ENCODE results near the gene EIF2A. TPM values are rescaled to one million over a fixed set of nuclear protein-coding genes. Genes with fewer than 3 reads are reported as not detected.

Gene EIF2A
- total and polyA plus RNA-seq, 4 donors, result 59.5 to 127 (median 69.6) TPM

GRCh38 chr3:150583028-150583427, 36.4 kb downstream of the EIF2A start:
- Histone ChIP-seq H3K4me1 (ENCODE audit: control insufficient read depth in 5 of 5, insufficient read depth in 5 of 5, low read length in 5 of 5) (peaks cover 0 to 4% (median 0%) of the 10 kb centered on the region in 5 donors), H3K27me3 (ENCODE audit: control insufficient read depth in 3 of 3, insufficient read depth in 3 of 3, low read length in 2 of 3) (no peaks in the 10 kb centered on the region), H3K9me3 (ENCODE audit: control insufficient read depth in 4 of 4, insufficient read depth in 3 of 4, low read length in 3 of 4) (no peaks in the 10 kb centered on the region), H3K36me3 (ENCODE audit: control insufficient read depth in 4 of 4, insufficient read depth in 4 of 4, low read length in 4 of 4) (peaks cover 11 to 21% (median 19%) of the 10 kb centered on the region in 4 donors), H3K27ac (ENCODE audit: low read depth in 1 of 2, low read length in 1 of 2) (no peak overlapping the region), H3K9ac (ENCODE audit: insufficient read depth in 1 of 2, low read length in 2 of 2) (no peak overlapping the region), H3K4me3 (no peak overlapping the region)
- DNase-seq (no peak), ATAC-seq (ENCODE audit: insufficient read depth, low FRiP score) (no peak)
- 65 to 89% methylated on average over 1 of the region's 1 CpG for WGBS, 2 donors
- TF ChIP-seq CTCF (IDR thresholded peaks at IDR 0.05; ENCODE audit: control extremely low read depth, extremely low read depth), result no peak

DNA sequence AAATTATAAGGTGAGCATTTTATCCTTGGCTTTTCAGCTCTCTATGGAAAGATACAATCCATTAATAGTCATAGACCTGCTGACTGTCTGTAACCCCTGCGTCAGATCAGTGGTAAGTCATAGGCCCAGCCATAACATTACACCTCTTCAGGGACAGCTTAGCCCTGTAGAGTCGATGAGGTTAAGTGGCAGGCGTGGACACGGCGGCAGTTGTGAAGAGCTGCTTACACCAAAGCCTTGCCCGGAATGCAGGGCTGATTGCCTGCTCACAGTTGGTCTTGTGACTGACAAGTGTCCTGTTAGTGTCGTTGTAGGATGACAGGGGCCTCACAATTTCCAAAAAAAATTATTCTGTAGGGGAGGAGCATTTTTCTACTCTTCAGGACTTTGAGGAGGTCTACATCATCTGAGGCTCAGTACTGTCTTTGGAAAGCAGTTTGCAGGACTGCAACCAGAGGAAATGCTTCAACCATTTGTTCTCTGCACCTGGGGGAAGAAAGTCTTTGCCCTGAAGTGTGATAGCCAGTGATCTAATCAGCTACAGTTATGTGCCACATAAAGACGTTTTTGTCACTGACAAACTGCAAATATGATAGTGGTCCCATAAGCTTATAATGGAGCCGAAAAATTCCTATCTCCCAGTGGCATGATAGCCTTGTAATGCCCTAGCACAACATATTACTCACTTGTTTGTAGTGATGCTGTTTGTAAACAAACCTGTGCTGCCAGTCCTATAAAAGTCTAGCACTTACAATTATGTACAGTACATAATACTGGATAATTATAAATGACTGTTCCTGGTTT, 41.6 kb downstream of the EIF2A start:
- no peaks in the 10 kb centered on the region for H3K9me3 ChIP-seq (ENCODE audit: control insufficient read depth in 4 of 4, insufficient read depth in 3 of 4, low read length in 3 of 4)
- DNase-seq (no peak), ATAC-seq (ENCODE audit: insufficient read depth, low FRiP score) (no peak)
- no peak for TF ChIP-seq CTCF (IDR thresholded peaks at IDR 0.05; ENCODE audit: control extremely low read depth, extremely low read depth)
- 58 to 65% methylated on average over 9 of the region's 9 CpGs for WGBS, 2 donors
- no peaks in the 10 kb centered on the region for H3K27me3 ChIP-seq (ENCODE audit: control insufficient read depth in 3 of 3, insufficient read depth in 3 of 3, low read length in 2 of 3)
- H3K4me3 ChIP-seq, result no peak overlapping the region
- peaks cover 0 to 4% (median 0%) of the 10 kb centered on the region in 5 donors for H3K4me1 ChIP-seq (ENCODE audit: control insufficient read depth in 5 of 5, insufficient read depth in 5 of 5, low read length in 5 of 5)
- H3K36me3 ChIP-seq (ENCODE audit: control insufficient read depth in 4 of 4, insufficient read depth in 4 of 4, low read length in 4 of 4), result peaks cover 7 to 21% (median 10%) of the 10 kb centered on the region in 4 donors
- H3K27ac ChIP-seq (ENCODE audit: low read depth in 1 of 2, low read length in 1 of 2), result no peak overlapping the region
- H3K9ac ChIP-seq (ENCODE audit: insufficient read depth in 1 of 2, low read length in 2 of 2), result no peak overlapping the region

DNA sequence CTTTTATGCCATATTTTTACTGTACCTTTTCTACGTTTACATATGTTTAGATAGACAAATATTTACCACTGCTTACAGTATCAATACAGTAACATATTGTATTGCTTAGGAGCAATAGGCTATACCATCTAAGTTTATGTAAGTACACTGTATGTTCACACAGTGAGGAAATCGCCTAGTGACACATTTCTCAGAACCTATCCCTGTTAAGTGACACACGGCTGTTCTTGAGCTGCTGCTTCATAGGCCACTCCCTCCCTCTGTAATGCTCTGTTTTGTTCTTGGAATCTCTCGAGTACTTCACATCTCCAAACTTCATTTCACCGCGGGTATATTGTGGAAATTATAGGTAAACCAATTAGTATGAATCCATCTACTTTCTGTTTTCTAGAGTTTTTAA, 43.2 kb downstream of the EIF2A start:
- ATAC-seq (ENCODE audit: insufficient read depth, low FRiP score) (no peak), DNase-seq (no peak)
- Histone ChIP-seq H3K4me1 (ENCODE audit: control insufficient read depth in 5 of 5, insufficient read depth in 5 of 5, low read length in 5 of 5) (peaks cover 0 to 4% (median 0%) of the 10 kb centered on the region in 5 donors), H3K4me3 (no peak overlapping the region), H3K9ac (ENCODE audit: insufficient read depth in 1 of 2, low read length in 2 of 2) (no peak overlapping the region), H3K27me3 (ENCODE audit: control insufficient read depth in 3 of 3, insufficient read depth in 3 of 3, low read length in 2 of 3) (no peaks in the 10 kb centered on the region), H3K9me3 (ENCODE audit: control insufficient read depth in 4 of 4, insufficient read depth in 3 of 4, low read length in 3 of 4) (no peaks in the 10 kb centered on the region), H3K36me3 (ENCODE audit: control insufficient read depth in 4 of 4, insufficient read depth in 4 of 4, low read length in 4 of 4) (peaks cover 7 to 12% (median 8%) of the 10 kb centered on the region in 4 donors), H3K27ac (ENCODE audit: low read depth in 1 of 2, low read length in 1 of 2) (no peak overlapping the region)
- TF ChIP-seq CTCF (IDR thresholded peaks at IDR 0.05; ENCODE audit: control extremely low read depth, extremely low read depth), result no peak
- 65 to 77% methylated on average over 6 of the region's 6 CpGs for WGBS, 2 donors
